Measurements from ENCODE around the gene ASB15.

Gene ASB15

GRCh38 chr7:123666492-123666891, 64.9 kb downstream of the ASB15 start:
- DNase-seq = no peak

GRCh38 chr7:123669485-123669884, 67.9 kb downstream of the ASB15 start:
- no peak for DNase-seq

DNA sequence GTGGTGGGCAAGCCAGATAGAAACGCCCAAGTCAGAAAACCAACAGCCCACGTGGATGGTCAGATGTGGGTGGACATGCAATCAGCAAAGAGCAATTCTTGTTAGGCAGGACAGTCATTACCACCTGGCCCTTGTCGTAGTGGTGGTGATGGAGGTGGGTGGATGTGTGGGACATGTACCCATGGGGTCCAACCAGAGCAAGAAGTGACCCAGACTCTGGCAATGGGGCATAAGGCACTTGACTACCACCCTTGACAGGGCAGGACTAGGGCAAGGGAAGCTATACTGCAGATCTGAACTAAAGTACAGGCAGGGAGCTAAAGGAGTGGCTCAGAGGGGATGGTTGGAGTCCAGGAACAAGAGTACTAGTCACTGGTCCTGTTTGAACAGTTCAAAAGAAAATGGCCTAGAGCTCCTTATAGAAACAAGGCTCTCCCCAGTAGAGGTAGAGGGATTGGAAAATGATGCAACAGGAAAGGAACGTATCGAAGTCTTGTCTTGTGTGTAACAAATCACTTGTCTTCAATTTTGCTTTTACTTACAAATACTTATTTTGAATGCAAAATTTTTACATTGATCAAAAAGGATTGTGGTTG, 71.6 kb downstream of the ASB15 start:
- no peak for DNase-seq

DNA sequence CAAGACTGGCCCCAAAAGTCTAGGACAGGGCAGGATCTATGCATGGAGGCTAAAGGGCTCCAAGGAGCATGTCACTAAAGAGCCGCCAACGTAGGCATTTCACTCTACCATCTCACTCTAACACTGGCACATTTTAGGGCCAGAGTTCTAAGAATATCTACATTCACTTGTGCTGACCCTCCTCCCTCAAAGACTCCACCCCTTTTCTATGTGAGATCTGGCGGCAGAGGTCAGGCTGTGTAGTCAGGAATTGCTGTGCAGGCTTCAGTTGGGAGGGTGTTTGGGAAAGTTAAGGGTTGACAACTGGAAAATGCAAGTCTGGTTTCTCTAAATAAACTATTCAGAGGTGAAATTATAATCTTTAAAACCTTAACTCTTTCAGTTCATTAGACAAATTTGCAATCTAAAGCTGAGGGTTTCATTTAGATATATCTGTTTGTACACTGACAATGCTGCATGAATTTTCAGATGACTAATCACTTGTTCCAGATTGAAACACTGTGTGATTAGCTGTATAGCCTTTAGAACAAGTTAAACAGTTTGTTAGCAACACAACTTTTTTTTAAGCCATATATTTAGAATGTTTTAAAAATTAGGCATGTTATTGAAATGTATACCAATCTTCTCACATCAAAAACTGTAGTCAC, 72.3 kb downstream of the ASB15 start:
- DNase-seq = no peak

DNA sequence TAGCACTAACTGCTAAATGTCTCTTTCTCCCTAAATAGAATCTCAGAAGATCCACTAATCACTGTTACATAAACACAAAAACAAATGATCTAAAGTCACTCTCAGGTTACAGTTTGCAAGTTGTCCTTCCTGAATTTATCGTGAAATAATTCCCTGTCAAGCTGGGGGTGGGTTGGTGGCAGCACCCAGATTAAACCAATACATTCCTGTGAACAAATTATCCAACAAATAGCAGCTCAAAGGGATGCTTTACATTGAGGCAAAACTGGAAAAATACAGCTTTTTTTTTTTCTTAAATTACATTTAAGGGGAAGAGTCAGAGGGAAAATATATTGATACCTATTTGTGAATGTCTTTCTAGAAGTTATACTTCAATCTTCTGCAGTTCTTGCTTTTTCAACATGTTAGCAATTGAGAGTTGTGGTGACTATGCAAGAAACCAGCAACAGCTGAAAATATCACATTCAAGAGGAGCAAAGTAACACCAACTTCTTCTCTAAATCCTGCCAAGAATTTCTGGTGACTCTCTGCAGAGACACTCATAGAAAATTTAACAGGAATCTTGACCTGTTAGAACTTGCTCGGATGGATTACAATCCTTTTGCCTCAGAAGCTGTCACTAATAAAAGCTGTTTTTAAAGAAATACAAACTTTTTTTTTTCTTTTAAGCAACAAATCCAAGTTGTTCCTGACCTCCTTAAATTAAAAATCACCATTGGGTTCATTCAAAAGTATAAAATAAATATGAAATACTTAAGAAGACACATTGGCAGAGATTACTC, 73.0 kb downstream of the ASB15 start:
- no peak for DNase-seq

- DNase-seq = no peak
Measured at GRCh38 chr7:123675181-123675473, 73.5 kb downstream of the ASB15 start.

- DNase-seq = no peak
Measured at GRCh38 chr7:123677061-123677715, 75.6 kb downstream of the ASB15 start.

GRCh38 chr7:123679614-123680013, 78.0 kb downstream of the ASB15 start:
- DNase-seq = no peak

- no peak for DNase-seq
Measured at GRCh38 chr7:123680580-123680979, 79.0 kb downstream of the ASB15 start.

DNA sequence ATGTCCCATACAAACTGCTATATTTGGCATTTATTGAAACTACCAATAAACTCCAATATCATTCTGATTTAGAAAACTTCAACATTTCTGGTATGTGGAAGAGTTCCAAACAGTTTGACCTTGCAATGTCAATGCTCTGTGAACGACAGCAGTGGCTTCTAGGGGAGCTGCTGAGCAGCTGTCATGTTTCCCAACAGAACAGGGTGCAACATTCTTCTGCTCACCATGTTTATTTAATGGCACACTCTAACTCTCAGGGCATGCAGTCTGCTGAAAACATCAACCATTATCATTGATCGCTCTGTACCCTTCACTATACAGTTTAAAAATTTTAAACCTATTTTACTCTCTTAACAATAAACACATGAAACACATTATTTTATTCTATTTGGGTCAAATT, 79.9 kb downstream of the ASB15 start:
- no peak for DNase-seq

DNA sequence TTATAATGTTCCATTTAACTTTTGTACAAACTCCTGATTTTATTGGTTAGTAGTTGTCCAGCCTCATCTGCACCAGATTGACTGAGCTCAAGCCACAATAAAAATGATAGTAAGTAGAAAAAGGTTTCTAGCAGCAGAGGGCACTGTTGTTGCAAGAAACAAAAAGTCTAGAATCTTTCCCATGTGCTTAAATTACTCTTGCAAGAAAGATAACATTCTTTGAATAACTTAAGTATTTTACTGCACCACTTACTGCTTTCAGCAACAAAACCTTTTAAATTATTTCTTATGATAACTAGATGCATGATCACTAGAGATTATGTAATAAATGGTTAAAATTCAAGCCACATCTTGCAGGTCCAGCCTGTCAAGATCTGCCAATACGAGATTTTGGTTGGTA, 81.1 kb downstream of the ASB15 start:
- DNase-seq = peak; percentile 74 to 82

DNA sequence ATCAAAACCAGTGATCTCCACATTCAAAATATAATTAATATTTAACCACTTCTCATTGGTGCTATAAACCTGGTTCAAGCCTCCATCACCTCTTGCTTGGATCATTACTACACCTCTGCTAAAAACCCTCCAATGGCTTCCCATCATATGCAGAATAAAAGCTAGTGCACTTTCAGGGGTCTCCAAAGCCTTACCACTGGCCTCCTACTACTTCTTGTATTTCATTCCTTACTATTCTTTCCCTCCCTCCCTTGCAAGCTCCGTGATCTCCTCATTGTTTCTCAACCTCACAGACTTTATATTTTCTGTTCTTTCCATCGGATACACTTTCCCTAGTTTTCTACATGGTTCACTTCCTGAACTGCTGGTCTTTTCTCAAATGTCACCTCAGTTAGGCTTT, 85.5 kb downstream of the ASB15 start:
- no peak for DNase-seq

DNA sequence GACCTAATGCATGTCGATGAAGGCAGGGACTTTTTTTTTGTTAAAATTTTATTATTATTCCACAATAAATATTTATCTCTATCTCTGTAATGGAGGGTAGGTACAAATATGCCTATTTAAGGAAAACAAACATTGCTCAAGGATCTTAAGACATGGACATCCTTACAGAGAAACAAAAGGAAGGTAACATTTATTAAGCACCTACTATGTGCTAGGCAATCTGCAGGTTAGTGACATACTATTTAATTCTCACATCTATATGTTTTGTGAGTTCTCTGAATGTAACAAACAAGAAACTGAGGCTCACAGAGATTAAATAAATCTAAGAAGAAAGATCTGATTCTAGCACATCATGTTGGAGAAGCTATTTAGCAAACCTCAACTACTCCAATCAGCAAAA, 86.1 kb downstream of the ASB15 start:
- DNase-seq = no peak
